Endodermal cell (in vitro differentiated cells): Measurements from ENCODE around the gene SDK2. TPM values are rescaled to one million over a fixed set of nuclear protein-coding genes. Genes with fewer than 3 reads are reported as not detected.

Experiments
- DNase-seq: peaks from one replicate; pipeline ENCODE4 v3.0.0-alpha.2; 2017
- H3K27ac ChIP-seq: 2 replicates; pipeline ENCODE4 v1.5.1; 2013; ENCODE audit warnings: mild to moderate bottlenecking, low read depth, low read length, moderate library complexity
- H3K27me3 ChIP-seq: 2 replicates; pipeline ENCODE4 v1.6.1; 2013; ENCODE audit warnings: mild to moderate bottlenecking, low read length, moderate library complexity; ENCODE audit not compliant: insufficient read depth, control insufficient read depth, poor library complexity, severe bottlenecking
- H3K36me3 ChIP-seq: 2 replicates; pipeline ENCODE4 v1.7.0; 2013; ENCODE audit warnings: mild to moderate bottlenecking, low read length, moderate library complexity; ENCODE audit not compliant: control insufficient read depth, insufficient read depth
- H3K4me1 ChIP-seq: one replicate; pipeline ENCODE4 v1.7.0; 2013; ENCODE audit warnings: low read length; ENCODE audit not compliant: control insufficient read depth, insufficient read depth
- H3K4me3 ChIP-seq: 2 replicates; pipeline ENCODE4 v1.5.1; 2013; ENCODE audit warnings: mild to moderate bottlenecking, low read length, moderate library complexity
- H3K9ac ChIP-seq: 2 replicates; pipeline ENCODE4 v1.6.1; 2013; ENCODE audit warnings: mild to moderate bottlenecking, low read length, moderate library complexity; ENCODE audit not compliant: poor library complexity, severe bottlenecking; ENCODE audit errors: extremely low read depth
- H3K9me3 ChIP-seq: 2 replicates; pipeline ENCODE4 v1.6.1; 2013; ENCODE audit warnings: mild to moderate bottlenecking, low read length, moderate library complexity; ENCODE audit not compliant: control insufficient read depth
- H3K27ac Mint-ChIP-seq: 2 replicates; pipeline ENCODE4 v1.8.0; 2020; ENCODE audit warnings: mixed read lengths
- H3K27me3 Mint-ChIP-seq: 2 replicates; pipeline ENCODE4 v1.8.0; 2021; ENCODE audit warnings: mild to moderate bottlenecking, mixed read lengths; ENCODE audit not compliant: insufficient read depth
- H3K36me3 Mint-ChIP-seq: 2 replicates; pipeline ENCODE4 v1.8.0; 2020; ENCODE audit warnings: low read depth, mixed read lengths
- H3K4me1 Mint-ChIP-seq: 2 replicates; pipeline ENCODE4 v1.8.0; 2020; ENCODE audit warnings: mixed read lengths
- H3K4me3 Mint-ChIP-seq: 2 replicates; pipeline ENCODE4 v1.8.0; 2020; ENCODE audit warnings: mild to moderate bottlenecking, moderate library complexity, mixed read lengths
- H3K9me3 Mint-ChIP-seq: 2 replicates; pipeline ENCODE4 v1.8.0; 2020; ENCODE audit warnings: mild to moderate bottlenecking, mixed read lengths
- CTCF ChIP-seq: fragments of 200-600 bp; sonication (generic); conservative IDR thresholded peaks from 2 replicates; pipeline ENCODE4 v1.5.0; 2021; ENCODE audit warnings: antibody characterized with exemption, mild to moderate bottlenecking
- WGBS, 2 experiments: methylation state at CpG; one replicate each; pipeline versions ENCODE4 v1.1.5 to v1.1.7; 2013; ENCODE audit warnings: missing lambda C conversion rate in 2 of 2, mixed read lengths in 1 of 2; ENCODE audit not compliant: insufficient coverage in 1 of 2, insufficient read length in 1 of 2; 5-methylcytosine and 5-hydroxymethylcytosine counted together
- total RNA-seq, 2 donors: library from RNA; stranded (reverse); fragmentation: NEBNext Ultra II Directional in 1 of 2; extraction: Animal tissue kit (Norgen Biotek cat#: 25700) in 1 of 2; gene quantifications; 2 replicates in 1 of 2; 3 replicates in 1 of 2; pipeline ENCODE4 v1.2.1, GENCODE V29; 2021

Gene SDK2
- total RNA-seq, 2 donors from 2014 or later = 5.9 to 7.0 TPM

DNA sequence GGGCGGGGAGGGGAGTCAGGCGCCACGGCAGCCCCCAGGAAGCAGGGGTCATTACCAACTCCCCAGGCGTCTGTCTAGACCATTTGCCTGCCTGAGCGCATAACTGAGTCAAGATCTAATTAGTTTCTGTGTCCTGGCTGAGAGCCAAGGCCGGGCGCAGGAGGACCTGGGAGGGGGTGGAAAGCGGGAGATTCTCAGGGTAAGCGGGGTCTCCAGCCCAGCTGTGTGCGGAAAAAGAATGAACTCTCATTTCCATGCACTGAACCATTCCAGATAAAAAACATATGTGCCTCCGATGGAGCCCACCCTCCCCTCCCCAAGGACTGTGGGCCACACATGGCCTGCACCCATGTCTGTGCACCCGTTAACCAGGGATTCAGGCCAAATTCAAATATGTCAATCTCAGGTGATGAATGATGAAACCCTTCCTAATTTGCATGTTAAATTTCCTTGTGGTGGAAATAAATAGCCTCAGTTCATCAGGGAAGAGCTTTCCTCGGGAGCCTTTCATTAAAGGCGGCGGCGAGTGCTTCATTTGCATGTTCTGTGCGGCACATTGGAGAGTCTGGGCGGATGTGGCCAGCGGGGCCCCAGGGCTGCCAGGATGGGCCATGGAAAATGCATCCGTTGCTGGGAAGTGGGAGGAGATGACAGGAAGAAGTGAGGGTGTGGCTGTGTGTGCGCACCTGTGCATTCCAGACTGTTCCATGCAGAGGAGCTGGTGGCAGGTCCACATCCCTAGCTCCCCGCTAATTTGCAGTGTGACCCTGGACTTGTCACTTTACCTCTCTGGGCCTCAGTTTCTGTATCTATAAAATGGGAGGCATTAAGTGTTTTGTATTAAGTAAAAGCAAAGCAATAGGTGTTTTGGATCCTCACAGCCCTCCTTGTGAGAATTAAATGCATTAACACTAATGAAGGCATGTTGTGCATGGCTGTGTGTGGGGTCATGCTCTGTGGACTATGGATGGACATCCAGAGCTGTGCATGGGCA is 151.1 kb downstream of the SDK2 start:
- H3K9ac ChIP-seq = no peak overlapping the region
- peak; percentile 90 for DNase-seq
- no peaks in the 10 kb centered on the region for H3K27me3 ChIP-seq
- peaks cover 5% of the 10 kb centered on the region for H3K4me1 ChIP-seq
- no peaks in the 10 kb centered on the region for H3K36me3 ChIP-seq
- Mint-ChIP-seq H3K9me3 (no peaks in the 10 kb centered on the region), H3K4me1 (peaks cover 38% of the 10 kb centered on the region), H3K36me3 (no peaks in the 10 kb centered on the region), H3K4me3 (peak overlapping the region; percentile 24), H3K27me3 (no peaks in the 10 kb centered on the region), H3K27ac (peak overlapping the region; percentile 84)
- 65 to 85% methylated on average over 8 to 22 of the region's 22 CpGs for WGBS, 2 experiments
- no peak for TF ChIP-seq CTCF
- no peak overlapping the region for H3K4me3 ChIP-seq
- no peaks in the 10 kb centered on the region for H3K9me3 ChIP-seq
- peak overlapping the region; percentile 89 for H3K27ac ChIP-seq

DNA sequence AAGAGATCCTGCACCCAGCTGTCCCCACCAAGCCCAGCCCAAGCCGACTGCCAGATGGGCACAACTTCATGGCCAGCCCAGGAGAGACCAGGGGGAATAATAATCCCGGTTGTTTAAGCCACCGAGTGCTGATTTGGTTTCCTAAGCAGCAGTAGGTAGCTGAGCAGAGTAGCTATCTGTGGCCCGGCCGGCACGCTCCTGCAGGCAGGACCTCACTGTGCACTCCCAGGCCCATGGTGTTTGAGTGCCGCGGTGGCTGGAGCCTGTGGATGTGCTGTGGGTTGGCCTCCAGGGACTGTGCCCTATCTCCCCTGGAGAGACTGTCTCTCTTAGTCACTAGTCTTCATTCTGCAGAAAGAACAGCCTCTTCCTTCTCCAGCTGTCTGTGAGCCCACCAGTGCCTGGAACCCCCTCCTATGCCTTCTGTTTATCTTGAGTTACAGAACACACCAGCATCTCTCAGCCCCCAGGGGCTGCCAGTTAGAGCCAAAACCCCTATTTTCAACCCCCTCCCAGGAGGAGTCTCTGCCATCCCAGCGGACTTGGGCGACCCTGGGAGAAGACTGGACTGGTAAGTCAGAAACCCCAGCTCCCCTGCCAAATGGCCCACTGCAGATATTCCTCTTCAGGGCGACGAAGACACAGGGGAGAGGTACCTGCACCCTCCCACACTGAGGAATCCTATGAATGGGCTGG is 152.0 kb downstream of the SDK2 start:
- peak; percentile 82 for DNase-seq
- no peaks in the 10 kb centered on the region for H3K27me3 Mint-ChIP-seq
- no peaks in the 10 kb centered on the region for H3K9me3 Mint-ChIP-seq
- H3K4me3 Mint-ChIP-seq = peak overlapping the region; percentile 24
- no peaks in the 10 kb centered on the region for H3K9me3 ChIP-seq
- peak overlapping the region; percentile 89 for H3K27ac ChIP-seq
- peaks cover 38% of the 10 kb centered on the region for H3K4me1 Mint-ChIP-seq
- H3K27me3 ChIP-seq = no peaks in the 10 kb centered on the region
- WGBS, 2 experiments = 75 to 92% methylated on average over 9 to 12 of the region's 12 CpGs
- H3K9ac ChIP-seq = no peak overlapping the region
- H3K27ac Mint-ChIP-seq = peak overlapping the region; percentile 84
- no peaks in the 10 kb centered on the region for H3K36me3 ChIP-seq
- H3K4me1 ChIP-seq = peaks cover 5% of the 10 kb centered on the region
- peak; percentile 13 for TF ChIP-seq CTCF
- no peaks in the 10 kb centered on the region for H3K36me3 Mint-ChIP-seq
- no peak overlapping the region for H3K4me3 ChIP-seq

DNA sequence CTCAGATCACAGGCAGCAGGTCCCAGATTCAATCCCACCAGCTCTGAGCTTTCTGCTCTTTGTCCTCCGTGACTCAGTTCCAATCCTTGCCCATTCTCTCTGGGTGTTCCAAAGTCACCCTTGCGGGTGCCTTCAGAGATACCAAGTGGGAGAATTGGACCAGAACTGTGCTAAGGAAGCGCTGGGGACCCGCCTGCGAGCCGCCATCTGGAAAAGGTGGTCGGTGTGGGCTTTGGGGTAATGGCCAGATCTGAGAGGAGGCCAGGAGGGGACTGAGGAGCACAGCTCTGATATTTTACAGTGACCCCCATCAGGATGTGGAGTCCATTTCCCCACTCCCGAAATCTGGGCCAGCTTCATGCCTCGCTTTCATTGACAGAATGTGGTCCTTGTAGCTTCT is 152.6 kb downstream of the SDK2 start:
- Histone ChIP-seq H3K9ac (no peak overlapping the region), H3K4me3 (no peak overlapping the region), H3K9me3 (no peaks in the 10 kb centered on the region), H3K27me3 (no peaks in the 10 kb centered on the region), H3K36me3 (no peaks in the 10 kb centered on the region), H3K4me1 (peaks cover 5% of the 10 kb centered on the region), H3K27ac (no peak overlapping the region)
- 93 to 96% methylated on average over 4 to 9 of the region's 9 CpGs for WGBS, 2 experiments
- H3K4me1 Mint-ChIP-seq = peaks cover 38% of the 10 kb centered on the region
- no peak for TF ChIP-seq CTCF
- no peaks in the 10 kb centered on the region for H3K27me3 Mint-ChIP-seq
- H3K27ac Mint-ChIP-seq = peak overlapping the region; percentile 64
- peaks cover 1% of the 10 kb centered on the region for H3K9me3 Mint-ChIP-seq
- H3K4me3 Mint-ChIP-seq = no peak overlapping the region
- peaks cover 1% of the 10 kb centered on the region for H3K36me3 Mint-ChIP-seq
- DNase-seq = no peak
